Muscle layer of colon (tissue), 2 donors: ENCODE measurements around the gene BANK1.

Source experiments
- H3K27ac ChIP-seq: one replicate; pipeline ENCODE4 v1.7.0; 2013; ENCODE audit warnings: low read depth, mild to moderate bottlenecking, low read length, moderate library complexity
- H3K27me3 ChIP-seq, 2 donors: one replicate each; pipeline ENCODE4 v1.7.0; 2013; ENCODE audit warnings: low read length in 2 of 2, mild to moderate bottlenecking in 2 of 2; ENCODE audit not compliant: insufficient read depth in 2 of 2, control insufficient read depth in 1 of 2
- H3K36me3 ChIP-seq: one replicate; pipeline ENCODE4 v1.7.0; 2013; ENCODE audit warnings: mild to moderate bottlenecking, low read length; ENCODE audit not compliant: insufficient read depth
- H3K4me1 ChIP-seq: one replicate; pipeline ENCODE4 v1.7.0; 2013; ENCODE audit warnings: mild to moderate bottlenecking, low read length; ENCODE audit not compliant: insufficient read depth
- H3K4me3 ChIP-seq, 2 donors: one replicate each; pipeline ENCODE4 v1.7.0; 2013; ENCODE audit warnings: low read length in 2 of 2, low read depth in 1 of 2, mild to moderate bottlenecking in 1 of 2, moderate library complexity in 1 of 2
- H3K9ac ChIP-seq: one replicate; pipeline ENCODE4 v1.7.0; 2013; ENCODE audit warnings: low read length
- H3K9me3 ChIP-seq: one replicate; pipeline ENCODE4 v1.7.0; 2013; ENCODE audit warnings: mild to moderate bottlenecking, low read length
- donor health status: abdominal sarcoma.
- donor health status: Adenocarcinoma of cecum.

Gene BANK1

GRCh38 chr4:101855239-101855638 is 64.7 kb downstream of the BANK1 start:
- Histone ChIP-seq H3K4me3 (no peak overlapping the region), H3K36me3 (no peaks in the 10 kb centered on the region), H3K9me3 (no peaks in the 10 kb centered on the region), H3K27ac (no peak overlapping the region), H3K9ac (no peak overlapping the region), H3K4me1 (no peaks in the 10 kb centered on the region), H3K27me3 (no peaks in the 10 kb centered on the region)

- no peaks in the 10 kb centered on the region for H3K9me3 ChIP-seq
- H3K36me3 ChIP-seq, result no peaks in the 10 kb centered on the region
- no peak overlapping the region for H3K27ac ChIP-seq
- no peaks in the 10 kb centered on the region for H3K27me3 ChIP-seq
- no peak overlapping the region for H3K9ac ChIP-seq
- no peaks in the 10 kb centered on the region for H3K4me1 ChIP-seq
- H3K4me3 ChIP-seq, result no peak overlapping the region
These were observed 65.6 kb downstream of the BANK1 start for GRCh38 chr4:101856149-101856548.

DNA sequence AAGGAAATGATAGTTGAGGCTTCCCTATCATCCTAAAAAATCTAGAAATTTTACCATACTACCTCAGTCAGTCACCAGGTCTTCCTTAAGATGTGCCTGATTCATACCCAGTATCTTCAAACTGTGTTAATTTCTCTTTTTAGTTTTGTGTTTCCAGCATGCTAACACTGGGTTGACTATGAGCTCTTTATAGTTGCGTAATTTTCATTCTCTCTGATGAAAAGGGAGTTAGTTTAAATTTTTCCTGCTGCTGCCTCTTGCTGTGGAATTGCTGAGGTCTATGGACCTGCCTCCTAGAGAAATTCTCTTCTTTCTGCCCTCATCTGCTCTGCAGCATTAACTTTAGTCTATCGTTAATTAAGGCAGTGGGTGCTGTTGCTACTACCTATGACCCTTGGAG is 66.6 kb downstream of the BANK1 start:
- no peak overlapping the region for H3K9ac ChIP-seq
- no peaks in the 10 kb centered on the region for H3K27me3 ChIP-seq
- H3K4me3 ChIP-seq, result no peak overlapping the region
- H3K9me3 ChIP-seq, result no peaks in the 10 kb centered on the region
- no peaks in the 10 kb centered on the region for H3K4me1 ChIP-seq
- no peak overlapping the region for H3K27ac ChIP-seq
- no peaks in the 10 kb centered on the region for H3K36me3 ChIP-seq

GRCh38 chr4:101858641-101859040 is 68.1 kb downstream of the BANK1 start:
- Histone ChIP-seq H3K4me3 (no peak overlapping the region), H3K27ac (no peak overlapping the region), H3K36me3 (no peaks in the 10 kb centered on the region), H3K9ac (no peak overlapping the region), H3K9me3 (no peaks in the 10 kb centered on the region), H3K27me3 (no peaks in the 10 kb centered on the region), H3K4me1 (no peaks in the 10 kb centered on the region)

DNA sequence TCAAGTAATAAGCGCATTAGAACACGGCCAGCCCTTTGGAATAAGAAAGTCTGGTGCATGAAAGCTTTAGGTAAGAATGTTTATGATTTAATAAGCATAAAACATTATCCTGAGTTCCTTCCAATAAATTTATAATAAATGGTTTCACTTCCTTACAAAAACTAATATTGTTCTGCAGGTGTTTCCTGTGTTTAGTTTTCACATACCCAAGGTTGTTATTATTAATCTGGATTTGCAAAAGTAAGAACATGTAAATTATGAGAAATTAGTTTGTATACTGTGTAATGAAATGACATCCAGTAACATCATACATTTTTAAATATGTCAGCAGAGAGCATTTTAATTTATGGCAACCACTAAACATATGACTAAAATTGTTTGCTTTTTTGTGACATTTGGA is 72.1 kb downstream of the BANK1 start:
- Histone ChIP-seq H3K27me3 (no peaks in the 10 kb centered on the region), H3K4me1 (no peaks in the 10 kb centered on the region), H3K4me3 (no peak overlapping the region), H3K9me3 (no peaks in the 10 kb centered on the region), H3K27ac (no peak overlapping the region), H3K36me3 (no peaks in the 10 kb centered on the region), H3K9ac (no peak overlapping the region)

- no peaks in the 10 kb centered on the region for H3K36me3 ChIP-seq
- H3K4me3 ChIP-seq, result no peak overlapping the region
- H3K9ac ChIP-seq, result no peak overlapping the region
- no peak overlapping the region for H3K27ac ChIP-seq
- no peaks in the 10 kb centered on the region for H3K27me3 ChIP-seq
- H3K4me1 ChIP-seq, result no peaks in the 10 kb centered on the region
- H3K9me3 ChIP-seq, result no peaks in the 10 kb centered on the region
These were observed 74.1 kb downstream of the BANK1 start for GRCh38 chr4:101864660-101865059.

GRCh38 chr4:101865501-101866062 is 75.1 kb downstream of the BANK1 start:
- Histone ChIP-seq H3K27ac (no peak overlapping the region), H3K27me3 (no peaks in the 10 kb centered on the region), H3K4me1 (no peaks in the 10 kb centered on the region), H3K9ac (no peak overlapping the region), H3K36me3 (no peaks in the 10 kb centered on the region), H3K9me3 (no peaks in the 10 kb centered on the region), H3K4me3 (no peak overlapping the region)

- no peak overlapping the region for H3K9ac ChIP-seq
- H3K36me3 ChIP-seq, result no peaks in the 10 kb centered on the region
- no peak overlapping the region for H3K27ac ChIP-seq
- H3K27me3 ChIP-seq, result no peaks in the 10 kb centered on the region
- no peaks in the 10 kb centered on the region for H3K9me3 ChIP-seq
- H3K4me1 ChIP-seq, result no peaks in the 10 kb centered on the region
- H3K4me3 ChIP-seq, result no peak overlapping the region
These were observed 80.3 kb downstream of the BANK1 start for GRCh38 chr4:101870874-101871273.

DNA sequence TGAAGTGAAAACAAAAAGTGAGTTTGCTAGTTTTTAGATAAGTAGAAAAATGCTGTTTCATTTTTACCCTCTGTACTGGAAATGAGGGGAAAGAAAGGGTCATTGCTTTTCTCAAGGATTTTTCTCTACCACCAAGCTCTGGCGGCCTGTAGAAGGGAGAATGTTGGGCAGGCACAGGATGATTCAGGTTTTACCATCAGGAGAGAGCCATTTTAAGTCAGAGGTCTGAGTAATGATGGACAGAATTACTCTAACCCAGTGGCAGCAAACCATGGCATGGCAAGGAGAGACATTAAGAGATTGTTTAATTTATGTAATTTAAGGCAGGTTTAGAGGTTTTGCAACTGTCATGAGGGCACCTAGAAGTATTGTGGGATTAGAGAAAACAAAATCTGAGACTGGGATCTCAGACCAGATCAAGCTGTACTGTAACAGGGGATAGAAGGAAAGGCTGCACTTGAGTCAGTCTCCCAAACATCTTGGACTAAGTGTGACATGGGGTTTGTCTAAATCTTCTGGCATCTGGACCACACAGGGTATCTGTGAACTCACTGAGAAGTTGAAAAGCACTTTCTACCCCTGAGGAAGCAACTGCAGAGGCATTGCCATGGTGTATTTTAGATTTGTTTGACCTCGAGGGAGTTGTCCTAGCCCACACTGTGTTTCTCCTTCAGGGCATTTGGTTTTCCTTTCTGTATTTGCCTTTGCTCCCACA is 81.6 kb downstream of the BANK1 start:
- Histone ChIP-seq H3K9ac (no peak overlapping the region), H3K9me3 (no peaks in the 10 kb centered on the region), H3K27me3 (no peaks in the 10 kb centered on the region), H3K27ac (no peak overlapping the region), H3K36me3 (no peaks in the 10 kb centered on the region), H3K4me3 (no peak overlapping the region), H3K4me1 (no peaks in the 10 kb centered on the region)

DNA sequence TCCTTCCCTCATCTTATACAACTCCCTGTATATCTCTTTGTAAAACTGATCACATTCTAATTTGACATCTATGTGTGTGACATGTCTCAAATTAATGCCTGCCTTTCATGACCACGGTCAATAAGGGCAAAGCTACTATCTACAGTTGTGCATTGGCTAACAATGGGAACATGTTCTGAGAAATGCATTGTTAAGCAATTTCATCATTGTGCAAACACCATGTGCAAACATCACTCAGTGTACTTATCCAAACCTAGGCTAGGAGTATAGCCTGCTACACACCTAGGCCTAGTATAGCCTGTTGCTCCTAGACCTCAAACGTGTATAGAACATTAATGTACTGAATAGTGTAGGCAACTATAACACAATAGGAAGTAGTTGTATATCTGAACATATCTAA is 95.0 kb downstream of the BANK1 start:
- Histone ChIP-seq H3K27ac (no peak overlapping the region), H3K36me3 (no peaks in the 10 kb centered on the region), H3K27me3 (no peaks in the 10 kb centered on the region), H3K4me3 (no peak overlapping the region), H3K9me3 (no peaks in the 10 kb centered on the region), H3K4me1 (no peaks in the 10 kb centered on the region), H3K9ac (no peak overlapping the region)

DNA sequence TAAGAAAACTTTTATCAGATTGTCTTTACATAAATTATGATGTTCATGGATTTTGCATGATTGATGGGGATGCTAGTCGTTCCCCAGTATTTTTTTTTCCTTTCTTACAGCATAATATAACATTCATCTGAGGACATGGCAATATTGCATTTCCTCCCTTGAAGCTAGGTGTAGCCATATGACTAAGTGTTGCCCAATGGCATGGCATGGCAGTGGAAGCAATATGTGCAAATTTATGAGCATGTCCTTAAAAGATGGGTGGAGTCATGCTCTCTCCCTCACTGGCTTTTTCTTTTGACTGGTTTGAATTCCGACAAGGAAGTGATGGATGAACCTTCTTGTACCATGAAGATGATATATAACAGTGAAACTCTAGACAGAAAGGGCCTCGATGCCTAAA is 96.3 kb downstream of the BANK1 start:
- Histone ChIP-seq H3K9me3 (no peaks in the 10 kb centered on the region), H3K4me3 (no peak overlapping the region), H3K27ac (no peak overlapping the region), H3K36me3 (no peaks in the 10 kb centered on the region), H3K4me1 (no peaks in the 10 kb centered on the region), H3K27me3 (no peaks in the 10 kb centered on the region), H3K9ac (no peak overlapping the region)

DNA sequence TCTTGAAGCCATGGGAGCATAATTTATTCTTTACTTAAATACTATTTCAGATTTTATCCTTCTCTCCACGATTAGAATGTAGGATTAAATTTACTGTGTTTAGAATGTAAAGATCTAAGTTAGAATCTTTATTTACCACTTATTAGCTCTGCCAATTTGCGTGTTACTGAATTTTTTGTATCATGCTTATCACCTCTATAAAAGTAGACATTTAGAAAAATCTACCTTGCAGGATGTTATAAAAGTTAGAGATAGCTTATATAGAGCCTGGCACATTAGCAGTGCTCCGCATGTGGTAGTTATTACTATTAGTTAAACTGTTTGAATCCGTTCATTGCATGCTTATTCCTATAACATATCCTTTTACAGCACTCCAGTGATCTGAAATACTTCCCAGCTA is 97.9 kb downstream of the BANK1 start:
- Histone ChIP-seq H3K9ac (no peak overlapping the region), H3K27me3 (no peaks in the 10 kb centered on the region), H3K4me3 (no peak overlapping the region), H3K36me3 (no peaks in the 10 kb centered on the region), H3K27ac (no peak overlapping the region), H3K9me3 (no peaks in the 10 kb centered on the region), H3K4me1 (no peaks in the 10 kb centered on the region)
